GM12874 (cell line): ENCODE results near the gene PPP2R5C.

Experiments
- CTCF ChIP-seq: IDR thresholded peaks from 2 replicates; pipeline ENCODE4 v1.5.1; 2011; ENCODE audit warnings: low read depth, mild to moderate bottlenecking, control low read depth, low read length, moderate library complexity; ENCODE audit not compliant: insufficient read depth

The PPP2R5C gene

DNA sequence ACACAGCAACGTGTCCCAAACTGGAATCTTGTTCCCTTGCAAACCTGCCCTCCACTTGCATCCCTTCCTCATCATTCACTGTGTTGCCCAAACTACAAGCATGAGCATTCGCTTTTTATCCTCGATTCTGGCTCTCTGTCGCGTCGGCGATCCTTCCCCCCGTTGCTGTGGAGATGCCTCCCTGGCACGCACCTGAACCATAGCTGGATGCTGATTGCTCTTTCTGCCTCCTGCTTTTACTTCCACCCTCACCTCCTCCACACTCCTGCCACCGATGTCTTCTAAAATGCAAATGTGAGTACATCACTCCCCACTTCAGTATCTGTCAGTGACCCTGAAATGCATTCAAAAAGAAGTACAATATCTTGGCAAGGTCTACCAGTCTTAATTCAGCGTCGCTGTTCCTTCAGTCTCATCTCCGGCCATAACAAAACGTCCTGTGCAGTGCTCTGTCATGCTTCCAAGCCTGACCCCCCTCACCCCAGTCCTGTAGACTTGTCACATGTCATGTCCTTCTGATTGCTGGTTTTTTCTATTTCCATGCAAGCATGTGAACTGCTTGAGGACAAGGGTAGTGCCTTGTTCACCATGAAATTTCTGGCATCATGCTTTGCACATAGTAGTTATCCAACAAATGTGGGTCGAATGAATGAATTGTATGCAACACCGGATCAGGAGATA, 2.5 kb upstream of the PPP2R5C start:
- no peak for TF ChIP-seq CTCF

DNA sequence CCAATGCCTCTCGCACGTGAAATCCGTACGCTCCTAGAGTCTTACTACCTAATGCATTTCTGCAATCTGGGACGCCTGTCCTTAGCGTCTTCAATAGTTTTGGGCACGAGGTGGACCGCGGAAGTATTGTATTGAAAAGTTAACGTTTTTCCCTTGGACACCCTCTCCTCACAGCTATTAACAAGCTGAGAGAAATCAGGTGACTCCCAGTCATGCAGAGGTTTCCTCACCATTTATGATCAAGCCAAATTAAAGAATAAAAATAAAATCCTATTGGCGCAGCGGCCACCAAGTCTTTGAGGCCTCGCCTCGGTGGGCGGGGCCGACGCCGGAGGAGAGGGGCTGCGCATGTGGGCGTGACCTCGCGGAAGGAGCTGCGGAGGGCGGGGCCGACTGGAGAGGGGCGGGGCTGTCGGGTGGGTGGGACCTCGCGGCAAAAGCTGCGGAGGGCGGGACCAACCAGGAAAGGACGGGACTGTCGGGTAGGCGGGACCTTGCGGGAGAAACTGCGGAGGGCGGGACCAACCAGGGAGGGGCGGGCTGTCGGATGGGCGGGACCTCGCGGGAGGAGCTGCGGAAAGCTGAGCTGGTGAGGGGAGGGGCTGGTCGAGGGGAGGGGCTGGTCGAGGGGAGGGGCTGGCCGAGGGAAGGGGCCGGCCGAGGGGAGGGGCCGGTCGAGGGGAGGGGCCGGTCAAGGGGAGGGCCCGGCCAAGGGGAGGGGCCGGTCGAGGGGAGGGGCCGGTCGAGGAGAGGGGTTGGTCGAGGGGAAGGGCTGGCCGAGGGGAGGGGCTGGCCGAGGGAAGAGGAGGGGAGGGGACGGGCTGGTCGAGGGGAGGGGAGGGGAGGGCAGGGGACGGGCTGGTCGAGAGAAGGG, 1.1 kb upstream of the PPP2R5C start:
- no peak for TF ChIP-seq CTCF

DNA sequence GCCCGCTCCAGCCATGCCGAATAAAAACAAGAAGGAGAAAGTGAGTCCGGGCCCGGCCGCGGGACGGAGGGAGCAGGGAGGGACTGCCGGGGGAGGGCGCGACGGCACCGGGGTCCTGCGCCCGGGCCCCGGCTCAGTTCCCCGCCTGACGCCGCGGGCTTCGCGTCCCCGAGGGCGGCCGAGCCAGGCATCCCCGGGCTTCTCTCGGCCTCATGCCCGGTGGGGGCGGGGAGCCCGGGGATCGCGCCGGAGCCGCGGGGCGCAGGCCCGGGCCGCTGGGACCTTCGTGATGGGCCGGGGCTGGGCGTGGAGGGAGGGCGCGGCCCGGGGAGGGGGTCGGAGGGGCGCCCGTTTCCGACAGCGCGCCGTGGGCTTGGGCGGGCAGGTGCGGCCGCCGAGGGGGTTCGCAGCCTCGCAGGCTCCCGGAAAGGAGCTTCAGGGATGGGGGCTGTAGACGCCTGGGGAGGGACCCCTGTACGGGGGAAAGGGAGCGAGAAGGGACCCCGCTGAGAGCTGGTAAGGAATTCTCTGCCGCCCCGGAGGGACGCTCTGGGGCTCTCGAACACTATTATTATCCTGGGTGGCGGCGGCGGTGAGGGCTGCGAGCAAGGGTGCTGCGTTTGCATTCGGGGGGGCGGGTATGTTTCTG, 496 bp downstream of the PPP2R5C start:
- TF ChIP-seq CTCF: no peak

GRCh38 chr14:101762530-101763101, 1.1 kb downstream of the PPP2R5C start:
- no peak for TF ChIP-seq CTCF

DNA sequence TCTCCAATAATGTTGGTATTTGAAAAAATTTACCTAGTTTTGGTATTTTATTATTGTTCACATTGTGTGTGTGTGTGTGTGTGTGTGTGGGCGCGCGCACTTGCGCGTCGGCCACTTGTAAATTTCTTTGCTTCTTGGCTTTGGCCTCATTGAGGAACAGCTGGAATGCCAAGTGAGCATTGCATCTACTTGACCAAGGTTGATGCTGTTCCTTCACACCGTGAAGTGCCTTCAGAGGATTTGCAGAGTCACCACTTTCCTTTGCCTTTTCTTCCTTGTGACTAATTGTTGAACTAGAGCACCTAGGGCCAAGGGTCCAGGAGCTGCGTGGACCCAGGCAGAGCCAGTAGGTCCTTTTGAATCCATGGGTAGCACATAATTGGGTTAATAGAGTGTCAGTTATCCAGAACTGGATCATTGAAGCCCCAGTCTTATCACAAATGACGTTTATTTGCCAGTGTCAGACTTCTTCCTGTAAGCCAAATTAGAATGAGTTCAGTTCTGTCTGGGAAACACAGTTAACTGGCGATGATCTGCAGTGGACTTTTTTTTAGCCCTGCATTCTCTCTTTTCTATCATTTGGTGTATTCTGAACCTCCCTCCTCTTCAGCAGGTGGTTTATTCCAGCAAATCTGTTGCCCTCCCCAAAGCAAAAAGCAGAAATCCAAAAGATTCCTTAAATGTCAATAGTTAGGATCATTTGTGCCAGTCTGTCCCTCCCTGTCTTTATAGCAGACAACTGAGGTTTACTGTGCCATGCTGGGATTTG, 2.6 kb downstream of the PPP2R5C start:
- TF ChIP-seq CTCF: no peak

GRCh38 chr14:101767618-101768362, 6.3 kb downstream of the PPP2R5C start:
- TF ChIP-seq CTCF: no peak
